H9 (cell line): Measurements from ENCODE around the gene FEM1C. TPM values are rescaled to one million over a fixed set of nuclear protein-coding genes. Genes with fewer than 3 reads are reported as not detected.

Experiments used
- DNase-seq: peaks from one replicate; pipeline ENCODE4 v3.0.0-alpha.2; 2017
- H2AFZ ChIP-seq: one replicate; pipeline ENCODE4 v1.6.1; 2013; ENCODE audit warnings: mild to moderate bottlenecking, low read length, control low read depth, moderate library complexity
- H2AK5ac ChIP-seq: 2 replicates; pipeline ENCODE4 v1.6.1; 2013; ENCODE audit warnings: low read length, control low read depth, mixed read lengths; ENCODE audit not compliant: insufficient read length
- H2BK120ac ChIP-seq: one replicate; pipeline ENCODE4 v1.6.1; 2013; ENCODE audit warnings: low read depth, mild to moderate bottlenecking, low read length, control low read depth, inconsistent platforms; ENCODE audit not compliant: poor library complexity, severe bottlenecking
- H2BK12ac ChIP-seq: 2 replicates; pipeline ENCODE4 v1.6.1; 2013; ENCODE audit warnings: low read length, control low read depth, mixed read lengths, low read depth; ENCODE audit not compliant: insufficient read length
- H2BK15ac ChIP-seq: 2 replicates; pipeline ENCODE4 v1.6.1; 2013; ENCODE audit warnings: low read depth, low read length, control low read depth
- H2BK20ac ChIP-seq: one replicate; pipeline ENCODE4 v1.6.1; 2013; ENCODE audit warnings: low read depth, mild to moderate bottlenecking, low read length, control low read depth, inconsistent platforms; ENCODE audit not compliant: poor library complexity, severe bottlenecking
- H2BK5ac ChIP-seq: 2 replicates; pipeline ENCODE4 v1.6.1; 2013; ENCODE audit warnings: low read length, control low read depth, mixed read lengths; ENCODE audit not compliant: insufficient read length
- H3K14ac ChIP-seq: 2 replicates; pipeline ENCODE4 v1.6.1; 2013; ENCODE audit warnings: low read length, control low read depth; ENCODE audit not compliant: insufficient read depth
- H3K18ac ChIP-seq: 2 replicates; pipeline ENCODE4 v1.6.1; 2013; ENCODE audit warnings: low read depth, mild to moderate bottlenecking, mixed read lengths, low read length, control low read depth; ENCODE audit not compliant: insufficient read length
- H3K23ac ChIP-seq: 2 replicates; pipeline ENCODE4 v1.6.1; 2013; ENCODE audit warnings: low read length, control low read depth, mixed read lengths, low read depth; ENCODE audit not compliant: insufficient read length
- H3K23me2 ChIP-seq: 2 replicates; pipeline ENCODE4 v1.6.1; 2013; ENCODE audit warnings: low read depth, mild to moderate bottlenecking, mixed read lengths, low read length, control low read depth; ENCODE audit not compliant: insufficient read length, poor library complexity, severe bottlenecking
- H3K27ac ChIP-seq: 2 replicates; pipeline ENCODE4 v1.5.1; 2013; ENCODE audit warnings: low read length, control low read depth, mixed read lengths, low read depth; ENCODE audit not compliant: insufficient read length
- H3K27me3 ChIP-seq: 2 replicates; pipeline ENCODE4 v1.6.1; 2013; ENCODE audit warnings: low read length, control low read depth, inconsistent platforms; ENCODE audit not compliant: insufficient read depth
- H3K4ac ChIP-seq: 2 replicates; pipeline ENCODE4 v1.6.1; 2013; ENCODE audit warnings: low read depth, mild to moderate bottlenecking, control low read depth, inconsistent platforms, low read length, moderate library complexity
- H3K4me1 ChIP-seq: 2 replicates; pipeline ENCODE4 v1.6.1; 2013; ENCODE audit warnings: low read length, control low read depth, inconsistent platforms; ENCODE audit not compliant: insufficient read depth
- H3K4me2 ChIP-seq: 2 replicates; pipeline ENCODE4 v1.6.1; 2013; ENCODE audit warnings: low read length, control low read depth, mixed read lengths; ENCODE audit not compliant: insufficient read length, insufficient read depth
- H3K56ac ChIP-seq: 2 replicates; pipeline ENCODE4 v1.6.1; 2013; ENCODE audit warnings: low read depth, mild to moderate bottlenecking, mixed read lengths, low read length, control low read depth; ENCODE audit not compliant: insufficient read length
- H3K79me1 ChIP-seq: 2 replicates; pipeline ENCODE4 v1.6.1; 2013; ENCODE audit warnings: low read depth, mild to moderate bottlenecking, moderate library complexity, low read length, control low read depth, inconsistent platforms; ENCODE audit not compliant: insufficient read depth, poor library complexity, severe bottlenecking
- H3K79me2 ChIP-seq: 2 replicates; pipeline ENCODE4 v1.6.1; 2013; ENCODE audit warnings: low read length, control low read depth, inconsistent platforms; ENCODE audit not compliant: insufficient read depth
- H3K9ac ChIP-seq: 2 replicates; pipeline ENCODE4 v1.6.1; 2013; ENCODE audit warnings: low read length, control low read depth, mixed read lengths; ENCODE audit not compliant: insufficient read length; ENCODE audit errors: extremely low read depth
- H3K9me3 ChIP-seq: one replicate; pipeline ENCODE4 v1.6.1; 2013; ENCODE audit warnings: low read depth, low read length, inconsistent platforms; ENCODE audit not compliant: control insufficient read depth
- H3T11ph ChIP-seq: one replicate; pipeline ENCODE4 v1.6.1; 2013; ENCODE audit warnings: mild to moderate bottlenecking, low read length, control low read depth, inconsistent platforms
- H4K20me1 ChIP-seq: one replicate; pipeline ENCODE4 v1.6.1; 2013; ENCODE audit not compliant: control insufficient read depth, insufficient read length, insufficient read depth
- H4K5ac ChIP-seq: 2 replicates; pipeline ENCODE4 v1.6.1; 2013; ENCODE audit warnings: low read depth, mild to moderate bottlenecking, mixed read lengths, low read length, control low read depth; ENCODE audit not compliant: insufficient read length
- H4K8ac ChIP-seq: replicated peaks from 2 replicates; pipeline ENCODE4 v1.6.1; 2013; ENCODE audit warnings: low read length, control low read depth, mixed read lengths, low read depth; ENCODE audit not compliant: insufficient read length
- H4K91ac ChIP-seq: 2 replicates; pipeline ENCODE4 v1.6.1; 2013; ENCODE audit warnings: low read depth, mild to moderate bottlenecking, moderate library complexity, mixed read lengths, low read length, control low read depth; ENCODE audit not compliant: insufficient read length
- H3K27ac Mint-ChIP-seq, 3 experiments: 2 replicates in 2 of 3; 3 replicates in 1 of 3; pipeline ENCODE4 v1.8.0; 2020 to 2021; ENCODE audit warnings: mixed read lengths in 3 of 3, mild to moderate bottlenecking in 1 of 3, moderate library complexity in 1 of 3
- H3K27me3 Mint-ChIP-seq: 2 replicates; pipeline ENCODE4 v1.8.0; 2021; ENCODE audit warnings: low read depth, mild to moderate bottlenecking, moderate library complexity, mixed read lengths
- H3K36me3 Mint-ChIP-seq, 3 experiments: 2 replicates in 2 of 3; 3 replicates in 1 of 3; pipeline ENCODE4 v1.8.0; 2020 to 2021; ENCODE audit warnings: low read depth in 3 of 3, mixed read lengths in 3 of 3; ENCODE audit not compliant: insufficient read depth in 1 of 3
- H3K4me1 Mint-ChIP-seq, 2 experiments: 2 replicates each; pipeline ENCODE4 v1.8.0; 2020; ENCODE audit warnings: mixed read lengths in 2 of 2
- H3K4me3 Mint-ChIP-seq, 2 experiments: 2 replicates in 1 of 2; 3 replicates in 1 of 2; pipeline ENCODE4 v1.8.0; 2020 to 2021; ENCODE audit warnings: mild to moderate bottlenecking in 2 of 2, mixed read lengths in 2 of 2, moderate library complexity in 1 of 2
- H3K9me3 Mint-ChIP-seq, 2 experiments: 2 replicates in 1 of 2; 3 replicates in 1 of 2; pipeline ENCODE4 v1.8.0; 2020; ENCODE audit warnings: mild to moderate bottlenecking in 2 of 2, mixed read lengths in 2 of 2, moderate library complexity in 1 of 2
- CTCF ChIP-seq: fragments of 200-600 bp; sonication (generic); conservative IDR thresholded peaks from 3 replicates; pipeline ENCODE4 v1.8.0; 2021; ENCODE audit warnings: antibody characterized with exemption, mild to moderate bottlenecking
- WGBS: extraction: QIAGEN DNeasy Blood & Tissue Kit; methylation state at CpG from one replicate; pipeline ENCODE4 v1.1.7; 2013; ENCODE audit warnings: missing lambda C conversion rate, low lambda C conversion rate, mixed read lengths; ENCODE audit not compliant: insufficient read length; ENCODE audit errors: extremely low coverage; 5-methylcytosine and 5-hydroxymethylcytosine counted together
- total RNA-seq: library from RNA; stranded (reverse); gene quantifications from 2 replicates; pipeline ENCODE4 v1.2.1, GENCODE V29; 2021

Gene FEM1C
- total RNA-seq, 1 experiment from 2014 or later, result 15.2 TPM

GRCh38 chr5:115487168-115487567, 57.4 kb downstream of the FEM1C start:
- Histone ChIP-seq H3K23me2 (no peaks in the 10 kb centered on the region), H3K9ac (no peak overlapping the region), H2AFZ (no peak overlapping the region), H2BK20ac (no peak overlapping the region), H3K56ac (no peak overlapping the region), H3K79me1 (no peaks in the 10 kb centered on the region), H3K27ac (no peak overlapping the region), H4K20me1 (no peaks in the 10 kb centered on the region), H3K27me3 (no peaks in the 10 kb centered on the region; the same call in 1 of the 2 replicates), H3K79me2 (no peaks in the 10 kb centered on the region), H2BK15ac (no peak overlapping the region), H3K4me1 (no peaks in the 10 kb centered on the region), H2AK5ac (no peak overlapping the region), H4K91ac (no peak overlapping the region), H3K4me2 (no peak overlapping the region), H4K5ac (no peak overlapping the region), H2BK5ac (no peak overlapping the region), H4K8ac (no peak overlapping the region), H3K4ac (no peak overlapping the region), H3K23ac (no peak overlapping the region), H3K14ac (no peak overlapping the region), H2BK12ac (no peak overlapping the region), H3K18ac (no peak overlapping the region), H3K9me3 (no peaks in the 10 kb centered on the region), H2BK120ac (no peak overlapping the region), H3T11ph (no peak overlapping the region)
- no CpG with 5 or more reads among the region's 4 CpGs for WGBS
- Mint-ChIP-seq H3K27ac (no peak overlapping the region), H3K9me3 (no peaks in the 10 kb centered on the region), H3K4me1 (peaks cover 6 to 10% of the 10 kb centered on the region in 2 experiments), H3K27me3 (no peaks in the 10 kb centered on the region; the same call in 1 of the 2 replicates), H3K36me3 (no peaks in the 10 kb centered on the region), H3K4me3 (no peak overlapping the region)
- no peak for DNase-seq
- TF ChIP-seq CTCF, result no peak
